ENCODE results near the gene ENPP6. TPM values are rescaled to one million over a fixed set of nuclear protein-coding genes. Genes with fewer than 3 reads are reported as not detected.

ENPP6 gene
- polyA plus RNA-seq, 1 of the 3 experiments (the other 2 are of a cell fraction): not detected

- Histone ChIP-seq H3F3A (replicated peaks; ENCODE audit: insufficient read depth) (peaks cover 5% of the 10 kb centered on the region), H3K9me2 (no peaks in the 10 kb centered on the region), H3K4me2 (no peak overlapping the region), H3K4me3 (ENCODE audit: low read depth in 2 of 2, low read length in 1 of 2) (no peak overlapping the region; a peak in 1 of 4 replicates), H3K4me1 (ENCODE audit: control insufficient read depth in 1 of 2, insufficient read depth in 2 of 2, low read depth in 1 of 2, low read length in 1 of 2) (peaks cover 2 to 17% of the 10 kb centered on the region in 2 experiments; a peak in 2 of 4 replicates), H3K27ac (ENCODE audit: low read depth in 2 of 2, low read length in 1 of 2) (no peak overlapping the region), H3K79me2 (ENCODE audit: insufficient read depth) (no peaks in the 10 kb centered on the region), H2AFZ (ENCODE audit: low read depth) (peak overlapping the region; percentile 78), H3K9me3 (no peaks in the 10 kb centered on the region), H3K9ac (no peak overlapping the region), H4K20me1 (ENCODE audit: insufficient read depth) (no peaks in the 10 kb centered on the region), H3K27me3 (ENCODE audit: insufficient read depth) (no peaks in the 10 kb centered on the region), H3K36me3 (replicated peaks in 1 of 2; ENCODE audit: control insufficient read depth in 1 of 2, insufficient read depth in 2 of 2, low read length in 1 of 2) (no peaks in the 10 kb centered on the region)
- ChIA-PET POLR2A (interaction anchor here (1.0 to 2.1 kb wide), 5 partner anchors 25 to 385 kb away, joined by 3 to 16 read pairs (median 3); partner anchors contain the start of genes CASP3 and IRF2), CTCF (interaction anchor here (0.5 to 4.1 kb wide), 85 partner anchors 9 to 834 kb away, joined by 3 to 72 read pairs (median 4); partner anchors contain the start of genes CASP3, ENPP6, IRF2 and PRIMPOL)
- TF ChIP-seq RAD21 (IDR thresholded peaks at IDR 0.05; ENCODE audit: low read length): peak; percentile 90
- peak; percentile 95 for TF ChIP-seq SMC3 (IDR thresholded peaks at IDR 0.05; ENCODE audit: low read depth, low read length)
- TF ChIP-seq FOXJ3 (CRISPR knock-in tag; IDR thresholded peaks at IDR 0.05): no peak
- TF ChIP-seq CTCF (IDR thresholded peaks at IDR 0.05): peak; percentile 86
- peak; percentile 81 for DNase-seq
- WGBS (ENCODE audit: low lambda C conversion rate): 35% methylated on average over 19 of the region's 19 CpGs
Observed at GRCh38 chr4:184263910-184264732, 46.4 kb upstream of the ENPP6 start.

- H3K4me2 ChIP-seq: no peak overlapping the region
- no peaks in the 10 kb centered on the region for H3K36me3 ChIP-seq (replicated peaks in 1 of 2; ENCODE audit: control insufficient read depth in 1 of 2, insufficient read depth in 2 of 2, low read length in 1 of 2)
- CTCF ChIA-PET: interaction anchor here (0.6 to 4.1 kb wide), 70 partner anchors 10 to 833 kb away, joined by 3 to 72 read pairs (median 5); partner anchors contain the start of genes CASP3, ENPP6, IRF2 and PRIMPOL
- no peaks in the 10 kb centered on the region for H3K9me3 ChIP-seq
- H3K9me2 ChIP-seq: no peaks in the 10 kb centered on the region
- peaks cover 2 to 11% of the 10 kb centered on the region in 2 experiments; a peak in 2 of 4 replicates for H3K4me1 ChIP-seq (ENCODE audit: control insufficient read depth in 1 of 2, insufficient read depth in 2 of 2, low read depth in 1 of 2, low read length in 1 of 2)
- 85% methylated on average over 4 of the region's 5 CpGs for WGBS (ENCODE audit: low lambda C conversion rate)
- no peak for DNase-seq
- H3F3A ChIP-seq (replicated peaks; ENCODE audit: insufficient read depth): no peaks in the 10 kb centered on the region
- H2AFZ ChIP-seq (ENCODE audit: low read depth): peak overlapping the region; percentile 78; the same call in 1 of the 2 replicates
- H3K27ac ChIP-seq (ENCODE audit: low read depth in 2 of 2, low read length in 1 of 2): no peak overlapping the region
- H4K20me1 ChIP-seq (ENCODE audit: insufficient read depth): no peaks in the 10 kb centered on the region
- H3K4me3 ChIP-seq (ENCODE audit: low read depth in 2 of 2, low read length in 1 of 2): no peak overlapping the region
- TF ChIP-seq USF1 (IDR thresholded peaks at IDR 0.05; ENCODE audit: borderline replicate concordance, low read depth) (no peak), IRF3 (IDR thresholded peaks at IDR 0.05; ENCODE audit: low read depth, low read length) (no peak), JUND (IDR thresholded peaks at IDR 0.05) (no peak), FOXM1 (IDR thresholded peaks at IDR 0.05; ENCODE audit: low read depth) (no peak), GABPA (IDR thresholded peaks at IDR 0.05; ENCODE audit: low read depth) (no peak), TEAD4 (IDR thresholded peaks at IDR 0.05; ENCODE audit: borderline replicate concordance, insufficient read depth) (no peak), EZH2phosphoT487 (IDR thresholded peaks at IDR 0.05; ENCODE audit: borderline replicate concordance, low read depth) (no peak), MAX (IDR thresholded peaks at IDR 0.05; ENCODE audit: low read depth) (no peak), MEF2A (IDR thresholded peaks at IDR 0.05; ENCODE audit: borderline replicate concordance, low read depth) (no peak), NFIC (IDR thresholded peaks at IDR 0.05; ENCODE audit: borderline replicate concordance) (no peak), FOXJ3 (CRISPR knock-in tag; IDR thresholded peaks at IDR 0.05) (no peak), EP300 (IDR thresholded peaks at IDR 0.05; ENCODE audit: borderline replicate concordance in 1 of 2, low read depth in 1 of 2, low read length in 1 of 2) (no peak), RAD21 (IDR thresholded peaks at IDR 0.05; ENCODE audit: low read length) (no peak)
- POLR2A ChIA-PET: interaction anchor here (1.0 to 2.1 kb wide), 3 partner anchors 25 to 283 kb away, joined by 3 to 16 read pairs (median 3); no protein-coding TSS in a partner anchor
- H3K27me3 ChIP-seq (ENCODE audit: insufficient read depth): no peaks in the 10 kb centered on the region
- no peak overlapping the region for H3K9ac ChIP-seq
- H3K79me2 ChIP-seq (ENCODE audit: insufficient read depth): no peaks in the 10 kb centered on the region
Observed at GRCh38 chr4:184263461-184263860, 45.8 kb upstream of the ENPP6 start.

Data from SK-N-SH (cell line).